ENCODE data around the gene APOLD1.
"Not testable (repeated sequence)": the region's sequence is repeated elsewhere in the genome, so short reads cannot be mapped to it uniquely, and the experiment has no call there.

Gene APOLD1

GRCh38 chr12:12804011-12804410 lies 18.6 kb downstream of the APOLD1 start:
- H3K4me3 ChIP-seq (ENCODE audit: low read depth, low read length): no peak overlapping the region
- no peak for DNase-seq (ENCODE audit: low read depth)

GRCh38 chr12:12804432-12804886 lies 19.0 kb downstream of the APOLD1 start:
- H3K4me3 ChIP-seq (ENCODE audit: low read depth, low read length): no peak overlapping the region
- peak; percentile 65 for DNase-seq (ENCODE audit: low read depth)

- DNase-seq (ENCODE audit: low read depth): no peak
Measured at GRCh38 chr12:12806784-12807516, 21.5 kb downstream of the APOLD1 start.

GRCh38 chr12:12807517-12807903 lies 22.1 kb downstream of the APOLD1 start:
- DNase-seq (ENCODE audit: low read depth); H3K4me3 ChIP-seq (ENCODE audit: low read depth, low read length): not testable (repeated sequence)

More at GRCh38 chr12:12806784-12807516, 21.5 kb downstream of the APOLD1 start:
- H3K4me3 ChIP-seq (ENCODE audit: low read depth, low read length): no peak overlapping the region

- H3K4me3 ChIP-seq (ENCODE audit: low read depth, low read length): no peak overlapping the region
- DNase-seq (ENCODE audit: low read depth): no peak
Measured at GRCh38 chr12:12807970-12808702, 22.7 kb downstream of the APOLD1 start.

GRCh38 chr12:12810553-12811021 lies 25.1 kb downstream of the APOLD1 start:
- H3K4me3 ChIP-seq (ENCODE audit: low read depth, low read length): no peak overlapping the region
- DNase-seq (ENCODE audit: low read depth): no peak

GRCh38 chr12:12811343-12811742 lies 25.9 kb downstream of the APOLD1 start:
- DNase-seq (ENCODE audit: low read depth): no peak
- no peak overlapping the region for H3K4me3 ChIP-seq (ENCODE audit: low read depth, low read length)

- H3K4me3 ChIP-seq (ENCODE audit: low read depth, low read length): no peak overlapping the region
- no peak for DNase-seq (ENCODE audit: low read depth)
Measured at GRCh38 chr12:12812174-12812573, 26.7 kb downstream of the APOLD1 start.

GRCh38 chr12:12812618-12813119 lies 27.2 kb downstream of the APOLD1 start:
- no peak for DNase-seq (ENCODE audit: low read depth)
- H3K4me3 ChIP-seq (ENCODE audit: low read depth, low read length): no peak overlapping the region

GRCh38 chr12:12813120-12814101 lies 28.0 kb downstream of the APOLD1 start, which contains the start of gene DDX47:
TSS of gene DDX47 (plus strand) at chr12:12813346. CDS start at chr12:12813368, 22 bp downstream.
- DNase-seq (ENCODE audit: low read depth): peak; percentile 62
- H3K4me3 ChIP-seq (ENCODE audit: low read depth, low read length): peak within 1 kb of the TSS; percentile 98

- no peak overlapping the region for H3K4me3 ChIP-seq (ENCODE audit: low read depth, low read length)
- DNase-seq (ENCODE audit: low read depth): no peak
Measured at GRCh38 chr12:12817616-12818015, 32.2 kb downstream of the APOLD1 start.

GRCh38 chr12:12818701-12819100 lies 33.2 kb downstream of the APOLD1 start:
- no peak for DNase-seq (ENCODE audit: low read depth)
- no peak overlapping the region for H3K4me3 ChIP-seq (ENCODE audit: low read depth, low read length)

- no peak overlapping the region for H3K4me3 ChIP-seq (ENCODE audit: low read depth, low read length)
- DNase-seq (ENCODE audit: low read depth): no peak
Measured at GRCh38 chr12:12819221-12819620, 33.8 kb downstream of the APOLD1 start.

GRCh38 chr12:12819752-12820311 lies 34.4 kb downstream of the APOLD1 start:
- H3K4me3 ChIP-seq (ENCODE audit: low read depth, low read length): no peak overlapping the region

GRCh38 chr12:12820376-12820775 lies 34.9 kb downstream of the APOLD1 start:
- not testable (repeated sequence) for H3K4me3 ChIP-seq (ENCODE audit: low read depth, low read length); DNase-seq (ENCODE audit: low read depth)

More at GRCh38 chr12:12819752-12820311, 34.4 kb downstream of the APOLD1 start:
- DNase-seq (ENCODE audit: low read depth): peak; percentile 91

- DNase-seq (ENCODE audit: low read depth): no peak
- H3K4me3 ChIP-seq (ENCODE audit: low read depth, low read length): no peak overlapping the region
Measured at GRCh38 chr12:12821975-12822374, 36.5 kb downstream of the APOLD1 start.

GRCh38 chr12:12822886-12823285 lies 37.4 kb downstream of the APOLD1 start:
- DNase-seq (ENCODE audit: low read depth): no peak
- no peak overlapping the region for H3K4me3 ChIP-seq (ENCODE audit: low read depth, low read length)

- no peak overlapping the region for H3K4me3 ChIP-seq (ENCODE audit: low read depth, low read length)
- DNase-seq (ENCODE audit: low read depth): no peak
Measured at GRCh38 chr12:12823300-12823699, 37.8 kb downstream of the APOLD1 start.

GRCh38 chr12:12823811-12824210 lies 38.4 kb downstream of the APOLD1 start:
- no peak for DNase-seq (ENCODE audit: low read depth)
- H3K4me3 ChIP-seq (ENCODE audit: low read depth, low read length): no peak overlapping the region

All from skeletal muscle cell (primary cell).